Endodermal cell (in vitro differentiated cells): ENCODE results near the gene DDX56. TPM values are rescaled to one million over a fixed set of nuclear protein-coding genes. Genes with fewer than 3 reads are reported as not detected.

Source experiments
- DNase-seq: peaks from one replicate; pipeline ENCODE4 v3.0.0-alpha.2; 2017
- H3K27ac ChIP-seq: 2 replicates; pipeline ENCODE4 v1.5.1; 2013; ENCODE audit warnings: mild to moderate bottlenecking, low read depth, low read length, moderate library complexity
- H3K27me3 ChIP-seq: 2 replicates; pipeline ENCODE4 v1.6.1; 2013; ENCODE audit warnings: mild to moderate bottlenecking, low read length, moderate library complexity; ENCODE audit not compliant: insufficient read depth, control insufficient read depth, poor library complexity, severe bottlenecking
- H3K36me3 ChIP-seq: 2 replicates; pipeline ENCODE4 v1.7.0; 2013; ENCODE audit warnings: mild to moderate bottlenecking, low read length, moderate library complexity; ENCODE audit not compliant: control insufficient read depth, insufficient read depth
- H3K4me1 ChIP-seq: one replicate; pipeline ENCODE4 v1.7.0; 2013; ENCODE audit warnings: low read length; ENCODE audit not compliant: control insufficient read depth, insufficient read depth
- H3K4me3 ChIP-seq: 2 replicates; pipeline ENCODE4 v1.5.1; 2013; ENCODE audit warnings: mild to moderate bottlenecking, low read length, moderate library complexity
- H3K9ac ChIP-seq: 2 replicates; pipeline ENCODE4 v1.6.1; 2013; ENCODE audit warnings: mild to moderate bottlenecking, low read length, moderate library complexity; ENCODE audit not compliant: poor library complexity, severe bottlenecking; ENCODE audit errors: extremely low read depth
- H3K9me3 ChIP-seq: 2 replicates; pipeline ENCODE4 v1.6.1; 2013; ENCODE audit warnings: mild to moderate bottlenecking, low read length, moderate library complexity; ENCODE audit not compliant: control insufficient read depth
- H3K27ac Mint-ChIP-seq: 2 replicates; pipeline ENCODE4 v1.8.0; 2020; ENCODE audit warnings: mixed read lengths
- H3K27me3 Mint-ChIP-seq: 2 replicates; pipeline ENCODE4 v1.8.0; 2021; ENCODE audit warnings: mild to moderate bottlenecking, mixed read lengths; ENCODE audit not compliant: insufficient read depth
- H3K36me3 Mint-ChIP-seq: 2 replicates; pipeline ENCODE4 v1.8.0; 2020; ENCODE audit warnings: low read depth, mixed read lengths
- H3K4me1 Mint-ChIP-seq: 2 replicates; pipeline ENCODE4 v1.8.0; 2020; ENCODE audit warnings: mixed read lengths
- H3K4me3 Mint-ChIP-seq: 2 replicates; pipeline ENCODE4 v1.8.0; 2020; ENCODE audit warnings: mild to moderate bottlenecking, moderate library complexity, mixed read lengths
- H3K9me3 Mint-ChIP-seq: 2 replicates; pipeline ENCODE4 v1.8.0; 2020; ENCODE audit warnings: mild to moderate bottlenecking, mixed read lengths
- CTCF ChIP-seq: fragments of 200-600 bp; sonication (generic); conservative IDR thresholded peaks from 2 replicates; pipeline ENCODE4 v1.5.0; 2021; ENCODE audit warnings: antibody characterized with exemption, mild to moderate bottlenecking
- WGBS, 2 experiments: methylation state at CpG; one replicate each; pipeline versions ENCODE4 v1.1.5 to v1.1.7; 2013; ENCODE audit warnings: missing lambda C conversion rate in 2 of 2, mixed read lengths in 1 of 2; ENCODE audit not compliant: insufficient coverage in 1 of 2, insufficient read length in 1 of 2; 5-methylcytosine and 5-hydroxymethylcytosine counted together
- total RNA-seq, 2 donors: library from RNA; stranded (reverse); fragmentation: NEBNext Ultra II Directional in 1 of 2; extraction: Animal tissue kit (Norgen Biotek cat#: 25700) in 1 of 2; gene quantifications; 2 replicates in 1 of 2; 3 replicates in 1 of 2; pipeline ENCODE4 v1.2.1, GENCODE V29; 2021

DDX56 gene
- total RNA-seq, 2 donors from 2014 or later = 73.6 to 79.2 TPM

GRCh38 chr7:44621750-44622103 is 48.0 kb upstream of the DDX56 start:
- TF ChIP-seq CTCF = no peak
- no peak overlapping the region for H3K27ac Mint-ChIP-seq
- Histone ChIP-seq H3K4me1 (no peaks in the 10 kb centered on the region), H3K9me3 (no peaks in the 10 kb centered on the region), H3K27me3 (no peaks in the 10 kb centered on the region), H3K27ac (no peak overlapping the region), H3K4me3 (no peak overlapping the region), H3K36me3 (peaks cover 18% of the 10 kb centered on the region), H3K9ac (no peak overlapping the region)
- H3K4me3 Mint-ChIP-seq = no peak overlapping the region
- H3K9me3 Mint-ChIP-seq = no peaks in the 10 kb centered on the region
- 94 to 100% methylated on average over 5 of the region's 5 CpGs for WGBS, 2 experiments
- DNase-seq = no peak
- peaks cover 4% of the 10 kb centered on the region for H3K4me1 Mint-ChIP-seq
- H3K36me3 Mint-ChIP-seq = peaks cover 15% of the 10 kb centered on the region
- H3K27me3 Mint-ChIP-seq = no peaks in the 10 kb centered on the region

DNA sequence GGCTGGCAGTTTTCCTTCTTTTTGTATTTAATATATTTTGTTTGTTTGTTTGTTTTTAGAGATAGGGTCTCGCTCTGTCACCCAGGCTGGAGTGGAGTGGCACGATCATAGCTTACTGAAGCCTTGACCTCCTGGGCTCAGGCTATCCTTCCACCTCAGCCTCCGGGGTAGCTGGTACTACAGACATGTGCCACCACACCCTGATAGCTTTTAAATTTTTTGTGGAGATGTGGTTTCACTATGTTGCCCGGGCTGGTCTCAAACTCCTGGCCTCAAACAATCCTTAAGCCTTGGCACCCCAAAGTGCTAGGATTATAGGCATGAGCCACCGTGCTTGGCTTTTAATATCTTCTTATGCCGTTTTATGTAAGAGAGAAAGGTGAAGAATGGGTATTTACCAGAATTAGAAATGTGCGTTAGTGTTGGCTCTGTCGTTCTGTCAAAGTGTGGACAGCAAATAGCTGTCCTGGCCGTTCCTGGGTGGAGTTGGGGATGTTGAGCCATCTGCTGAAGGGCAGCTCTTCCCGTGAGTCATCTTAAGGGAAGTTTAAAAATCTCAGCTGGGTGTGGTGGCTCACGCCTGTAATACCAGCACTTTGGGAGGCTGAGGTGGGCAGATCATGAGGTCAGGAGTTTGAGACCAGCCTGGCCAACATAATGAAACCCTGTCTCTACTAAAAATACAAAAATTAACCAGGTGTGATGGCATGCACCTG is 47.5 kb upstream of the DDX56 start:
- Histone ChIP-seq H3K27me3 (no peaks in the 10 kb centered on the region), H3K27ac (no peak overlapping the region), H3K9ac (no peak overlapping the region), H3K36me3 (peaks cover 14% of the 10 kb centered on the region), H3K4me1 (no peaks in the 10 kb centered on the region), H3K9me3 (no peaks in the 10 kb centered on the region), H3K4me3 (no peak overlapping the region)
- no peak for TF ChIP-seq CTCF
- H3K4me3 Mint-ChIP-seq = no peak overlapping the region
- 95 to 98% methylated on average over 6 to 11 of the region's 11 CpGs for WGBS, 2 experiments
- H3K4me1 Mint-ChIP-seq = peaks cover 4% of the 10 kb centered on the region
- no peaks in the 10 kb centered on the region for H3K27me3 Mint-ChIP-seq
- H3K36me3 Mint-ChIP-seq = peaks cover 15% of the 10 kb centered on the region
- DNase-seq = no peak
- peak overlapping the region; percentile 18 for H3K27ac Mint-ChIP-seq
- no peaks in the 10 kb centered on the region for H3K9me3 Mint-ChIP-seq

- H3K36me3 ChIP-seq = no peaks in the 10 kb centered on the region
- no peak for TF ChIP-seq CTCF
- no peak overlapping the region for H3K4me3 ChIP-seq
- no peak for DNase-seq
- no peaks in the 10 kb centered on the region for H3K9me3 ChIP-seq
- H3K27me3 ChIP-seq = no peaks in the 10 kb centered on the region
- peak overlapping the region; percentile 1 for H3K27ac Mint-ChIP-seq
- no peaks in the 10 kb centered on the region for H3K4me1 ChIP-seq
- WGBS, 2 experiments = 94 to 100% methylated on average over 1 to 3 of the region's 3 CpGs
- no peak overlapping the region for H3K4me3 Mint-ChIP-seq
- H3K27me3 Mint-ChIP-seq = no peaks in the 10 kb centered on the region
- H3K9ac ChIP-seq = no peak overlapping the region
- no peaks in the 10 kb centered on the region for H3K9me3 Mint-ChIP-seq
- no peak overlapping the region for H3K27ac ChIP-seq
- no peaks in the 10 kb centered on the region for H3K36me3 Mint-ChIP-seq
- H3K4me1 Mint-ChIP-seq = peaks cover 6% of the 10 kb centered on the region
Observed at GRCh38 chr7:44618753-44619152, 45.0 kb upstream of the DDX56 start.
